PC-9 (cell line): ENCODE measurements around the gene MAD2L1. TPM values are rescaled to one million over a fixed set of nuclear protein-coding genes. Genes with fewer than 3 reads are reported as not detected.
A peak's percentile ranks its signal among the peaks of the same experiment; 100 is the strongest.

ENCODE experiments used
- BruUV-seq: library from RNA; stranded (reverse); fragments of 400-500 nt; replicated peaks from 2 replicates; lab custom pipeline; 2021; lab: Mats Ljungman, UMichigan
- CTCF ChIA-PET: fragments of 300-600 bp; sonication (Branson Sonifier 250); formaldehyde crosslinking; loops from one replicate; lab custom pipeline; 2022; ENCODE audit warnings: antibody characterized with exemption; lab: Charles Lee
- POLR2A ChIA-PET: fragments of 300-600 bp; sonication (Branson Sonifier 250); formaldehyde crosslinking; loops from one replicate; lab custom pipeline; 2022; ENCODE audit warnings: antibody characterized with exemption; ENCODE audit not compliant: unreplicated experiment; lab: Charles Lee
- DNase-seq, 2 experiments: peaks; one replicate each; pipeline versions ENCODE4 v3.0.0 to v3.0.0-alpha.2; 2015 to 2022; ENCODE audit warnings: mixed read lengths in 1 of 2
- H2AFZ ChIP-seq: fragments of 200-600 bp; sonication (generic); 2 replicates; pipeline ENCODE4 v1.8.1; 2017; ENCODE audit warnings: antibody characterized with exemption
- H3F3A ChIP-seq: fragments of 200-600 bp; sonication (generic); 2 replicates; pipeline ENCODE4 v1.8.1; 2017; ENCODE audit warnings: antibody characterized with exemption, mild to moderate bottlenecking, low read depth; ENCODE audit not compliant: insufficient read depth
- H3K27ac ChIP-seq: fragments of 200-600 bp; sonication (generic); 2 replicates; pipeline ENCODE4 v1.6.1; 2016; ENCODE audit warnings: mixed run types
- H3K27me3 ChIP-seq: fragments of 200-600 bp; sonication (generic); 2 replicates; pipeline ENCODE4 v1.6.1; 2016; ENCODE audit warnings: low read depth, mixed run types; ENCODE audit not compliant: insufficient read depth
- H3K36me3 ChIP-seq: fragments of 200-600 bp; sonication (generic); 2 replicates; pipeline ENCODE4 v1.6.1; 2016; ENCODE audit warnings: low read depth, mixed run types
- H3K4me1 ChIP-seq: fragments of 200-600 bp; sonication (generic); replicated peaks from 2 replicates; pipeline ENCODE4 v1.6.1; 2016; ENCODE audit warnings: mixed run types; ENCODE audit not compliant: insufficient read depth
- H3K4me2 ChIP-seq: fragments of 200-600 bp; sonication (generic); 2 replicates; pipeline ENCODE4 v1.6.1; 2017; ENCODE audit warnings: mixed run types
- H3K4me3 ChIP-seq: fragments of 200-600 bp; sonication (generic); 2 replicates; pipeline ENCODE4 v1.6.1; 2016; ENCODE audit warnings: mixed run types
- H3K79me2 ChIP-seq: fragments of 200-600 bp; sonication (generic); 2 replicates; pipeline ENCODE4 v1.6.1; 2017; ENCODE audit warnings: low read depth, mixed run types
- H3K9me2 ChIP-seq: fragments of 200-600 bp; sonication (generic); 2 replicates; pipeline ENCODE4 v1.8.1; 2017; ENCODE audit warnings: mild to moderate bottlenecking; ENCODE audit not compliant: insufficient read depth
- H3K9me3 ChIP-seq: fragments of 200-600 bp; sonication (generic); 2 replicates; pipeline ENCODE4 v1.8.1; 2016; ENCODE audit warnings: low read depth; ENCODE audit not compliant: insufficient read depth
- H4K20me1 ChIP-seq: fragments of 200-600 bp; sonication (generic); 2 replicates; pipeline ENCODE4 v1.8.1; 2017; ENCODE audit not compliant: insufficient read depth
- CTCF ChIP-seq: fragments of 200-600 bp; sonication (generic); conservative IDR thresholded peaks from 2 replicates; pipeline ENCODE4 v1.6.1; 2017; ENCODE audit warnings: mixed run types, antibody characterized with exemption, mild to moderate bottlenecking, moderate library complexity
- EZH2 ChIP-seq: fragments of 200-600 bp; sonication (generic); IDR thresholded peaks from 2 replicates; pipeline ENCODE4 v1.8.0; 2017; ENCODE audit warnings: antibody characterized with exemption, low read depth
- intact Hi-C: fragments of 100-400 bp; cut with micrococcal nuclease; formaldehyde crosslinking; loops from one replicate; pipeline ENCODE4 v1.10.0; 2022; ENCODE audit not compliant: unreplicated experiment
- total RNA-seq: library from RNA; stranded (reverse); gene quantifications from 2 replicates; pipeline ENCODE4 v1.2.3, GENCODE V29; 2021

Gene MAD2L1
- total RNA-seq, 1 experiment from 2014 or later: 34.4 TPM

DNA sequence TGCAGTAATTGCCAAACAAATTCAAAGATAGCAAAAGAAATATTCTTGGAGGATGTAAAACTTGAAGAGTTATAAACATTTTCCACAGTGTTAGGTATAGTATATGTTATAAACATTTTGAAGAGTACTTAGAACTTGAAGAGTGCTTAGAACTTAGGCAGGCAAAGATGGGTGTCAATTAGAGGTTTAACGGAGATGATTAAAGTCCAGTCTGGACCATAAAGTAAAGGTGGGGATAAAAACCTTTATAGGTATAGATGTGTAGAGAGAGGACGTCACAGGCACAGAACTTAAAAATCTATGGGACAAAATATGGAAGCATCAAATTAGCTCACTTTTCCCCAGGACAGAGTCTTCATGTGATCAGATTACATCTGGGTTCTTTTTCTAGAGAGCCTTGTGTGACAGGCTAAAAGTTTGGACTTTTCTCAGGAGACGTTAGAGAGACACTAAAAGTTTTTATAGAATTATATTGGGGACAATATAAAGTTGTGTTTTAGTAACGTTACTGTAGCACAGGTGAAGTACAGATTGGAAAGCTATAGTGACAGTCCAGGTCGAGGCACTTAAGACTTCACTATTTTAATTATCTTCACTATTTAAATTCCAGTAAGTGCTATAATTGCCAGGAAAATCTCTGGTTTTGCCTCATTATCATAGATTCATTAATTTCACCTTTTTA, 13.3 kb upstream of the MAD2L1 start:
- H3K27me3 ChIP-seq: no peaks in the 10 kb centered on the region
- intact Hi-C loops: no loop called here
- no peak overlapping the region for H2AFZ ChIP-seq
- no peak overlapping the region for H3K4me3 ChIP-seq
- no peaks in the 10 kb centered on the region for H3K9me3 ChIP-seq
- H3K27ac ChIP-seq: no peak overlapping the region
- H4K20me1 ChIP-seq: no peaks in the 10 kb centered on the region
- POLR2A ChIA-PET: no interaction called here
- no peak overlapping the region for H3K4me2 ChIP-seq
- H3K79me2 ChIP-seq: no peaks in the 10 kb centered on the region
- DNase-seq: no peak
- CTCF ChIA-PET: no interaction called here
- no peaks in the 10 kb centered on the region for H3K4me1 ChIP-seq
- H3K36me3 ChIP-seq: no peaks in the 10 kb centered on the region
- no peaks in the 10 kb centered on the region for H3F3A ChIP-seq
- no peaks in the 10 kb centered on the region for H3K9me2 ChIP-seq
- TF ChIP-seq CTCF (no peak), EZH2 (no peak)
- no TSS peak for BruUV-seq

DNA sequence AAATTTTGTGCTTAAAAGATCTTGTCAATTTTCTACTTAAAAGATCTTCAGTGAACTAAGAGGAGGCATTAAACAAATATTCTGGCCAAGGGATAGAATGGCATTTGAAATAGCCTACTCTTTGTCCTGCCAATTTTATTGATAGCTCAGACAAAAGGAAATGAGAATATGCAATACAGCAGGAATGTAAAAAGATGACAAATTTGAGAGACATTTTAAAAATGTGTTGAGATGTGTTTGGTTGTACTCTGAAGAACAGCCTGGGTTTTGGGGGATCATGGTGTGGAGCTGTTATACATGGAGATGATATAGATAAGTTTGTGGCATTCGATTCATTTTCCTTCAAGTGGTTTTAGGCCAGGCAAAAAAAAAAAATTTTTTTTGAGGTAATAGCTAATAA, 11.6 kb upstream of the MAD2L1 start:
- POLR2A ChIA-PET: no interaction called here
- CTCF ChIA-PET: no interaction called here
- Histone ChIP-seq H3K27me3 (no peaks in the 10 kb centered on the region), H3K79me2 (no peaks in the 10 kb centered on the region), H3K27ac (no peak overlapping the region), H4K20me1 (no peaks in the 10 kb centered on the region), H3K9me3 (no peaks in the 10 kb centered on the region), H3K4me3 (no peak overlapping the region), H3K36me3 (no peaks in the 10 kb centered on the region), H3K4me1 (no peaks in the 10 kb centered on the region), H3K9me2 (no peaks in the 10 kb centered on the region), H3F3A (no peaks in the 10 kb centered on the region), H2AFZ (no peak overlapping the region), H3K4me2 (no peak overlapping the region)
- BruUV-seq: no TSS peak
- intact Hi-C loops: no loop called here
- DNase-seq: no peak
- TF ChIP-seq CTCF (no peak), EZH2 (no peak)

GRCh38 chr4:120071192-120071795, 4.6 kb upstream of the MAD2L1 start:
- no peak overlapping the region for H3K4me3 ChIP-seq
- no peaks in the 10 kb centered on the region for H3K9me2 ChIP-seq
- H3K79me2 ChIP-seq: peaks cover 19% of the 10 kb centered on the region
- CTCF ChIA-PET: no interaction called here
- POLR2A ChIA-PET: no interaction called here
- TF ChIP-seq EZH2: no peak
- TF ChIP-seq CTCF: peak; percentile 72
- peaks cover 9% of the 10 kb centered on the region for H3K4me1 ChIP-seq
- no peak overlapping the region for H2AFZ ChIP-seq
- intact Hi-C loops: loop anchor here (1.0 kb wide), 1 partner anchor 1025 kb away; no protein-coding TSS in a partner anchor
- no peaks in the 10 kb centered on the region for H3K9me3 ChIP-seq
- H3K27me3 ChIP-seq: no peaks in the 10 kb centered on the region
- H3F3A ChIP-seq: no peaks in the 10 kb centered on the region
- DNase-seq: peak in 1 of 2 experiments; percentile 18
- no peak overlapping the region for H3K27ac ChIP-seq
- no peaks in the 10 kb centered on the region for H4K20me1 ChIP-seq
- no peaks in the 10 kb centered on the region for H3K36me3 ChIP-seq
- no peak overlapping the region for H3K4me2 ChIP-seq
- BruUV-seq: no TSS peak
